ENCODE results near the gene SQSTM1. TPM values are rescaled to one million over a fixed set of nuclear protein-coding genes. Genes with fewer than 3 reads are reported as not detected.

The SQSTM1 gene
- total and polyA plus RNA-seq, 9 of the 15 experiments (the other 6 are each of a cell fraction or from before 2014, with no cell fraction given): 5.6 to 148 (median 64.0) TPM

DNA sequence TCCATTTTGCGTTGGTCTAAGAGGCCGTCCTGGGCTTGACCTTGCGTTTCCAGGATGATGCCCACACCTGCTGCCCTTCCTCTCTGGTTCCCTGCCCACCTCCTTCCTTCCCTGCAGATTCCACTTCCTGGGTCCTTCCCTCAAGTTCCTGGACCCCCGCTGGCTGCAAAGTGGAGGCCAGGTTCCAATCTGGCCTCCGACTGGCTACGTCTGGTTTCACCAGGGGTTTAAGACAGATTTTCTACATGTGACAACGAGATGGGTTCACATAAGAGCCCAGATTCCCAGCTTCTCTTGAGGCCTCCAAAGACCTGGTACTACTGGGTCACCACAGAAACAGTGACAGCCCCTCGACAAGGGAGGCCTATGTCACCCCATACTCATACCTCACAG lies 16.2 kb upstream of the SQSTM1 start (continued):
- no peak for TF ChIP-seq SP1 (CRISPR knock-in tag; IDR thresholded peaks at IDR 0.05)
- no peak for TF ChIP-seq SMC3 (conservative IDR thresholded peaks at IDR 0.05; ENCODE audit: insufficient read depth, low read depth, low read length)
- no peak for TF ChIP-seq KLF13 (tag; IDR thresholded peaks at IDR 0.05; ENCODE audit: borderline replicate concordance, low read depth)
- TF ChIP-seq SREBF2 (CRISPR knock-in tag; IDR thresholded peaks at IDR 0.05): no peak
- no peak for TF ChIP-seq NR3C1 (CRISPR knock-in tag; IDR thresholded peaks at IDR 0.05)
- TF ChIP-seq ZNF217 (CRISPR knock-in tag; IDR thresholded peaks at IDR 0.05): no peak
- TF ChIP-seq, protein P1, sequence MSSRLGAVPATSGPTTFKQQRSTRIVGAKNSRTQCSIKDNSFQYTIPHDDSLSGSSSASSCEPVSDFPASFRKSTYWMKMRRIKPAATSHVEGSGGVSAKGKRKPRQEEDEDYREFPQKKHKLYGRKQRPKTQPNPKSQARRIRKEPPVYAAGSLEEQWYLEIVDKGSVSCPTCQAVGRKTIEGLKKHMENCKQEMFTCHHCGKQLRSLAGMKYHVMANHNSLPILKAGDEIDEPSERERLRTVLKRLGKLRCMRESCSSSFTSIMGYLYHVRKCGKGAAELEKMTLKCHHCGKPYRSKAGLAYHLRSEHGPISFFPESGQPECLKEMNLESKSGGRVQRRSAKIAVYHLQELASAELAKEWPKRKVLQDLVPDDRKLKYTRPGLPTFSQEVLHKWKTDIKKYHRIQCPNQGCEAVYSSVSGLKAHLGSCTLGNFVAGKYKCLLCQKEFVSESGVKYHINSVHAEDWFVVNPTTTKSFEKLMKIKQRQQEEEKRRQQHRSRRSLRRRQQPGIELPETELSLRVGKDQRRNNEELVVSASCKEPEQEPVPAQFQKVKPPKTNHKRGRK (tag; IDR thresholded peaks at IDR 0.05): no peak
- TF ChIP-seq TCFL5 (CRISPR knock-in tag; conservative IDR thresholded peaks at IDR 0.05): no peak
- no peak for TF ChIP-seq POLR3G (IDR thresholded peaks at IDR 0.05; ENCODE audit: extremely low read depth, insufficient read length, insufficient replicate concordance)
- no peak for TF ChIP-seq IFI16 (CRISPR knock-in tag; IDR thresholded peaks at IDR 0.05)
- TF ChIP-seq, protein P2, sequence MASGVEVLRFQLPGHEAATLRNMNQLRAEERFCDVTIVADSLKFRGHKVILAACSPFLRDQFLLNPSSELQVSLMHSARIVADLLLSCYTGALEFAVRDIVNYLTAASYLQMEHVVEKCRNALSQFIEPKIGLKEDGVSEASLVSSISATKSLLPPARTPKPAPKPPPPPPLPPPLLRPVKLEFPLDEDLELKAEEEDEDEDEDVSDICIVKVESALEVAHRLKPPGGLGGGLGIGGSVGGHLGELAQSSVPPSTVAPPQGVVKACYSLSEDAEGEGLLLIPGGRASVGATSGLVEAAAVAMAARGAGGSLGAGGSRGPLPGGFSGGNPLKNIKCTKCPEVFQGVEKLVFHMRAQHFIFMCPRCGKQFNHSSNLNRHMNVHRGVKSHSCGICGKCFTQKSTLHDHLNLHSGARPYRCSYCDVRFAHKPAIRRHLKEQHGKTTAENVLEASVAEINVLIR (CRISPR knock-in tag; IDR thresholded peaks at IDR 0.05): no peak
- TF ChIP-seq, protein P3, sequence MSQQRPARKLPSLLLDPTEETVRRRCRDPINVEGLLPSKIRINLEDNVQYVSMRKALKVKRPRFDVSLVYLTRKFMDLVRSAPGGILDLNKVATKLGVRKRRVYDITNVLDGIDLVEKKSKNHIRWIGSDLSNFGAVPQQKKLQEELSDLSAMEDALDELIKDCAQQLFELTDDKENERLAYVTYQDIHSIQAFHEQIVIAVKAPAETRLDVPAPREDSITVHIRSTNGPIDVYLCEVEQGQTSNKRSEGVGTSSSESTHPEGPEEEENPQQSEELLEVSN (IDR thresholded peaks at IDR 0.05; ENCODE audit: borderline replicate concordance in 1 of 2, extremely low read depth in 1 of 2, insufficient read depth in 1 of 2, insufficient read length in 1 of 2, low read depth in 1 of 2, low read length in 1 of 2, poor library complexity in 1 of 2, severe bottlenecking in 1 of 2): no peak
- TF ChIP-seq MYNN (IDR thresholded peaks at IDR 0.05): 0 out of 2 replicates have a peak, but pooled peaks have one; percentile 23
- no peak for TF ChIP-seq MYNN (CRISPR knock-in tag; IDR thresholded peaks at IDR 0.05)
- TF ChIP-seq, protein P4, sequence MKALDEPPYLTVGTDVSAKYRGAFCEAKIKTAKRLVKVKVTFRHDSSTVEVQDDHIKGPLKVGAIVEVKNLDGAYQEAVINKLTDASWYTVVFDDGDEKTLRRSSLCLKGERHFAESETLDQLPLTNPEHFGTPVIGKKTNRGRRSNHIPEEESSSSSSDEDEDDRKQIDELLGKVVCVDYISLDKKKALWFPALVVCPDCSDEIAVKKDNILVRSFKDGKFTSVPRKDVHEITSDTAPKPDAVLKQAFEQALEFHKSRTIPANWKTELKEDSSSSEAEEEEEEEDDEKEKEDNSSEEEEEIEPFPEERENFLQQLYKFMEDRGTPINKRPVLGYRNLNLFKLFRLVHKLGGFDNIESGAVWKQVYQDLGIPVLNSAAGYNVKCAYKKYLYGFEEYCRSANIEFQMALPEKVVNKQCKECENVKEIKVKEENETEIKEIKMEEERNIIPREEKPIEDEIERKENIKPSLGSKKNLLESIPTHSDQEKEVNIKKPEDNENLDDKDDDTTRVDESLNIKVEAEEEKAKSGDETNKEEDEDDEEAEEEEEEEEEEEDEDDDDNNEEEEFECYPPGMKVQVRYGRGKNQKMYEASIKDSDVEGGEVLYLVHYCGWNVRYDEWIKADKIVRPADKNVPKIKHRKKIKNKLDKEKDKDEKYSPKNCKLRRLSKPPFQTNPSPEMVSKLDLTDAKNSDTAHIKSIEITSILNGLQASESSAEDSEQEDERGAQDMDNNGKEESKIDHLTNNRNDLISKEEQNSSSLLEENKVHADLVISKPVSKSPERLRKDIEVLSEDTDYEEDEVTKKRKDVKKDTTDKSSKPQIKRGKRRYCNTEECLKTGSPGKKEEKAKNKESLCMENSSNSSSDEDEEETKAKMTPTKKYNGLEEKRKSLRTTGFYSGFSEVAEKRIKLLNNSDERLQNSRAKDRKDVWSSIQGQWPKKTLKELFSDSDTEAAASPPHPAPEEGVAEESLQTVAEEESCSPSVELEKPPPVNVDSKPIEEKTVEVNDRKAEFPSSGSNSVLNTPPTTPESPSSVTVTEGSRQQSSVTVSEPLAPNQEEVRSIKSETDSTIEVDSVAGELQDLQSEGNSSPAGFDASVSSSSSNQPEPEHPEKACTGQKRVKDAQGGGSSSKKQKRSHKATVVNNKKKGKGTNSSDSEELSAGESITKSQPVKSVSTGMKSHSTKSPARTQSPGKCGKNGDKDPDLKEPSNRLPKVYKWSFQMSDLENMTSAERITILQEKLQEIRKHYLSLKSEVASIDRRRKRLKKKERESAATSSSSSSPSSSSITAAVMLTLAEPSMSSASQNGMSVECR (CRISPR knock-in tag; IDR thresholded peaks at IDR 0.05): 0 out of 2 replicates have a peak, but pooled peaks have one; percentile 32
- TF ChIP-seq PPARD (CRISPR knock-in tag; IDR thresholded peaks at IDR 0.05): no peak
- TF ChIP-seq MAFK (IDR thresholded peaks at IDR 0.05; ENCODE audit: low read length): no peak
- TF ChIP-seq RBBP5 (IDR thresholded peaks at IDR 0.05; ENCODE audit: borderline replicate concordance, insufficient read depth, low read length, poor library complexity, severe bottlenecking): peak; percentile 8
- no peak for TF ChIP-seq MIER1 (IDR thresholded peaks at IDR 0.05; ENCODE audit: low read depth)

Data from K562 (cell line).